ENCODE results near the gene VEPH1.
"Not testable (repeated sequence)": the region's sequence is repeated elsewhere in the genome, so short reads cannot be mapped to it uniquely, and the experiment has no call there.

The VEPH1 gene

GRCh38 chr3:157381606-157382005 lies 121.6 kb downstream of the VEPH1 start:
- no peak for DNase-seq

- DNase-seq: no peak
These were observed 123.6 kb downstream of the VEPH1 start for GRCh38 chr3:157379525-157380140.

GRCh38 chr3:157376603-157377300 lies 126.5 kb downstream of the VEPH1 start:
- DNase-seq: no peak

- no peak for DNase-seq
These were observed 127.8 kb downstream of the VEPH1 start for GRCh38 chr3:157375342-157375986.

GRCh38 chr3:157374933-157375332 lies 128.3 kb downstream of the VEPH1 start:
- DNase-seq: no peak

- DNase-seq: no peak
These were observed 129.4 kb downstream of the VEPH1 start for GRCh38 chr3:157373783-157374182.

GRCh38 chr3:157370867-157371266 lies 132.3 kb downstream of the VEPH1 start:
- DNase-seq: no peak

GRCh38 chr3:157369727-157370421 lies 133.3 kb downstream of the VEPH1 start:
- no peak for DNase-seq

GRCh38 chr3:157368171-157368570 lies 135.0 kb downstream of the VEPH1 start:
- no peak for DNase-seq

- DNase-seq: no peak
These were observed 139.8 kb downstream of the VEPH1 start for GRCh38 chr3:157363393-157363792.

- DNase-seq: no peak
These were observed 140.9 kb downstream of the VEPH1 start for GRCh38 chr3:157362348-157362747.

- DNase-seq: no peak
These were observed 143.2 kb downstream of the VEPH1 start for GRCh38 chr3:157360044-157360443.

- DNase-seq: no peak
These were observed 146.7 kb downstream of the VEPH1 start for GRCh38 chr3:157356541-157356940.

- no peak for DNase-seq
These were observed 147.9 kb downstream of the VEPH1 start for GRCh38 chr3:157355276-157355675.

GRCh38 chr3:157354722-157355121 lies 148.5 kb downstream of the VEPH1 start:
- no peak for DNase-seq

GRCh38 chr3:157354254-157354653 lies 149.0 kb downstream of the VEPH1 start:
- DNase-seq: no peak

GRCh38 chr3:157353652-157354051 lies 149.6 kb downstream of the VEPH1 start:
- no peak for DNase-seq

- DNase-seq: no peak
These were observed 151.2 kb downstream of the VEPH1 start for GRCh38 chr3:157351981-157352380.

GRCh38 chr3:157350651-157351050 lies 152.6 kb downstream of the VEPH1 start:
- not testable (repeated sequence) for DNase-seq

GRCh38 chr3:157348304-157349075 lies 154.7 kb downstream of the VEPH1 start:
- not testable (repeated sequence) for DNase-seq

GRCh38 chr3:157347577-157348303 lies 155.5 kb downstream of the VEPH1 start:
- no peak for DNase-seq

All from bone marrow (tissue), 2 donors.